D721Med (cell line): ENCODE results near the gene STARD3.

Experiments used
- DNase-seq: peaks from one replicate; pipeline ENCODE4 v3.0.0; 2011; ENCODE audit warnings: low spot score; ENCODE audit not compliant: insufficient read length
- FAIRE-seq: peaks from 2 replicates; lab custom pipeline; 2011; peaks lifted over from hg19 to GRCh38; lab: Jason Lieb, UNC
- TF ChIP-seq, protein P1 (sequence below): IDR thresholded peaks from 2 replicates; pipeline ENCODE4 v1.5.1; 2012; ENCODE audit warnings: mild to moderate bottlenecking, control low read depth; ENCODE audit not compliant: insufficient read depth; ENCODE audit errors: missing control alignments

Gene STARD3

DNA sequence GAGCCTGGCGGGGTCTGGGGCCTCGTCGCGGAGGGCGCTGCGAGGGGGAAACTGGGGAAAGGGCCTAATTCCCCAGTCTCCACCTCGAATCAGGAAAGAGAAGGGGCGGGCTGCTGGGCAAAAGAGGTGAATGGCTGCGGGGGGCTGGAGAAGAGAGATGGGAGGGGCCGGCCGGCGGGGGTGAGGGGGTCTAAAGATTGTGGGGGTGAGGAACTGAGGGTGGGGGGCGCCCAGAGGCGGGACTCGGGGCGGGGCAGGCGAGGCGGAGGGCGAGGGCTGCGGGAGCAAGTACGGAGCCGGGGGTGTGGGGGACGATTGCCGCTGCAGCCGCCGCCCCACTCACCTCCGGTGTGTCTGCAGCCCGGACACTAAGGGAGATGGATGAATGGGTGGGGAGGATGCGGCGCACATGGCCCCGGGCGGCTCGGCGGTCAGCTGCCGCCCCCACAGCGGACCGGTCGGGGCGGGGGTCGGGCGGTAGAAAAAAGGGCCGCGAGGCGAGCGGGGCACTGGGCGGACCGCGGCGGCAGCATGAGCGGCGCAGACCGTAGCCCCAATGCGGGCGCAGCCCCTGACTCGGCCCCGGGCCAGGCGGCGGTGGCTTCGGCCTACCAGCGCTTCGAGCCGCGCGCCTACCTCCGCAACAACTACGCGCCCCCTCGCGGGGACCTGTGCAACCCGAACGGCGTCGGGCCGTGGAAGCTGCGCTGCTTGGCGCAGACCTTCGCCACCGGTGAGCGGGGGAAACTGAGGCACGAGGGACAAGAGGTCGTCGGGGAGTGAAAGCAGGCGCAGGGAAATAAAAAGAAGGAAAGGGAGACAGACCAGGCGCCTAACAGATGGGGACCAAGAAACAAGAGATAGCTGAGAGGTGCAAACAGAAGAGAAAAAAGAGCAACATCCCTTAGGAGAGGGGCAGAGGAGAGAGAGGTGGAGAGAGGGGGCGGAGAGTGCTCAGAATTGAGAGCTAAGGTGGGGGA, 31.3 kb downstream of the STARD3 start, which contains the start of gene PNMT:
TSS of gene PNMT (plus strand) at position 509 of the 980 bp plus-strand sequence. CDS start at position 532, 23 bp downstream.
- FAIRE-seq (no peak), DNase-seq (no peak)
- TF ChIP-seq, protein P1, sequence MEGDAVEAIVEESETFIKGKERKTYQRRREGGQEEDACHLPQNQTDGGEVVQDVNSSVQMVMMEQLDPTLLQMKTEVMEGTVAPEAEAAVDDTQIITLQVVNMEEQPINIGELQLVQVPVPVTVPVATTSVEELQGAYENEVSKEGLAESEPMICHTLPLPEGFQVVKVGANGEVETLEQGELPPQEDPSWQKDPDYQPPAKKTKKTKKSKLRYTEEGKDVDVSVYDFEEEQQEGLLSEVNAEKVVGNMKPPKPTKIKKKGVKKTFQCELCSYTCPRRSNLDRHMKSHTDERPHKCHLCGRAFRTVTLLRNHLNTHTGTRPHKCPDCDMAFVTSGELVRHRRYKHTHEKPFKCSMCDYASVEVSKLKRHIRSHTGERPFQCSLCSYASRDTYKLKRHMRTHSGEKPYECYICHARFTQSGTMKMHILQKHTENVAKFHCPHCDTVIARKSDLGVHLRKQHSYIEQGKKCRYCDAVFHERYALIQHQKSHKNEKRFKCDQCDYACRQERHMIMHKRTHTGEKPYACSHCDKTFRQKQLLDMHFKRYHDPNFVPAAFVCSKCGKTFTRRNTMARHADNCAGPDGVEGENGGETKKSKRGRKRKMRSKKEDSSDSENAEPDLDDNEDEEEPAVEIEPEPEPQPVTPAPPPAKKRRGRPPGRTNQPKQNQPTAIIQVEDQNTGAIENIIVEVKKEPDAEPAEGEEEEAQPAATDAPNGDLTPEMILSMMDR, result peak; percentile 62

DNA sequence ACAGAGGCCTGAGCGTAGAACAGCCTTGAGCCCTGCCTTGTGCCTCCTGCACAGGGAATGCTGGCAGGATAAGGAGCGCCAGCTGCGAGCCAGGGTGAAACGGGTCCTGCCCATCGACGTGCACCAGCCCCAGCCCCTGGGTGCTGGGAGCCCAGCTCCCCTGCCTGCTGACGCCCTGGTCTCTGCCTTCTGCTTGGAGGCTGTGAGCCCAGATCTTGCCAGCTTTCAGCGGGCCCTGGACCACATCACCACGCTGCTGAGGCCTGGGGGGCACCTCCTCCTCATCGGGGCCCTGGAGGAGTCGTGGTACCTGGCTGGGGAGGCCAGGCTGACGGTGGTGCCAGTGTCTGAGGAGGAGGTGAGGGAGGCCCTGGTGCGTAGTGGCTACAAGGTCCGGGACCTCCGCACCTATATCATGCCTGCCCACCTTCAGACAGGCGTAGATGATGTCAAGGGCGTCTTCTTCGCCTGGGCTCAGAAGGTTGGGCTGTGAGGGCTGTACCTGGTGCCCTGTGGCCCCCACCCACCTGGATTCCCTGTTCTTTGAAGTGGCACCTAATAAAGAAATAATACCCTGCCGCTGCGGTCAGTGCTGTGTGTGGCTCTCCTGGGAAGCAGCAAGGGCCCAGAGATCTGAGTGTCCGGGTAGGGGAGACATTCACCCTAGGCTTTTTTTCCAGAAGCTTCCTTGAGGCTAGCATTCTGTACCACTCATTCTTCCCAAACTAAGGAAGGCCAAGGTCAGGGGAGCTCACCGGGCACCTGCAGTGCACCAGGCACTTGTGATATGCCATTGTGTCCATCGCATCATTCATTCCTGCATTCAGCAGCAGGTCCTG, 33.2 kb downstream of the STARD3 start:
- DNase-seq (no peak), FAIRE-seq (no peak)
- TF ChIP-seq, protein P1, result no peak

DNA sequence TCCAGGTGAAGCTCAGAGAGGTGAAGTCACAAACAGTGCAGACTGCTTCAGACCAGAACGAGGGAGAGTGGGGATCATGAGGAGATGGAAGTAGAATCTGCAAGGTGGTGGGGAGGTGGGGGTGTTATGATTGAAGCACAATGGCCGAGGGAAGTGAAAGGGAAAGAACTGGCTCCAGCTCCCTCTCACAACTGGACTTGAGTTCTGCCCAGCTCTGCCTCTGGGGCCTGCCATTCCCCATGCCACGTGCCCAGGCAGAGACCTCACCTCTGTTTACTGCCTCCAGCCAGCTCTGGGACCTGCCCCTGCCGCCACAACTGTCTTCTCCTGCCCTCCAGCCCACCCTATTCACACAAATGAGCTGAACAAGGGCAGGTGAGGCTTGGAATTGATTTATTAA, 33.8 kb downstream of the STARD3 start:
- FAIRE-seq, result no peak
- TF ChIP-seq, protein P1, result no peak
- no peak for DNase-seq

DNA sequence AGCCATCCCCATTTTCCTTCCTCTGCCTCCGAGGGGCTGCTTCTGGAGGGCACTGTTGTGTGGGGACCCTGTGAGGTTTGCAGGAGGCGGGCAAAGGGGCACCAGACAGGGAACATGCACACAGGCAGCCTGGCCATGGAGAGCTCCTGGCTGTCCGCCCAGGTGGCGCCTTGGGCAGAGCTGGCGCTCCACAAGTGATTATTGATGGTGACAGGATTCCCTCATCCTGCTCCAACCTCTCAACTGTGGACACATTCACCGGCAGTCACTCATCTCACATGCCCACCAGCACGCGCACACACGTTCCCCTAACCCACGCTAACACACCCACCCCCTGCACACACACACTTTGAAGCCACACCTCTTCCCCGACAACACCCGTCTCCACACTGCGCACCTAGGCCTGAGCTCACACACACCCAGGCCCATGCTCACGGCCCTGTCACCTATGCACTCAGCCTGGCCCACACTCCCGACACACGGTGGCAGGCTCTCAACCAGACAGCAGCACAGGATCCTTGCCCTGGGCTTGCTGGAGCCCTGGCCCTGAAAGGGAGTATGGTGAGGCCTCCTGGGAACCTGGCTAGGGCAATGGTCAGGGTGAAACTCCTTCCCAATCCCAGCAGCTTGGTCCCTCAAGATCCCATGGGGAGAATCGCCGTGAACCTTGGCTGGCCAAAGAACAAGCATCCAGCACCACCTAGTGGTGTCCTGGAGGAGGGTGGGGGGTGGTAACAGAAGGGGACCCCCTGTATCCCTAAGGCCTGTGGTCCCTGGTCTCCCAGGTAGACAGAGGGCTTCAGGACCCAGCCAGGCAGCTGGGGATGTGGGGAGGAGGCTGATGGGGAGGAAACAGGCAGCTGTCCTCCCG, 34.9 kb downstream of the STARD3 start:
- FAIRE-seq (no peak), DNase-seq (peak; percentile 92)
- TF ChIP-seq, protein P1, result peak; percentile 76

DNA sequence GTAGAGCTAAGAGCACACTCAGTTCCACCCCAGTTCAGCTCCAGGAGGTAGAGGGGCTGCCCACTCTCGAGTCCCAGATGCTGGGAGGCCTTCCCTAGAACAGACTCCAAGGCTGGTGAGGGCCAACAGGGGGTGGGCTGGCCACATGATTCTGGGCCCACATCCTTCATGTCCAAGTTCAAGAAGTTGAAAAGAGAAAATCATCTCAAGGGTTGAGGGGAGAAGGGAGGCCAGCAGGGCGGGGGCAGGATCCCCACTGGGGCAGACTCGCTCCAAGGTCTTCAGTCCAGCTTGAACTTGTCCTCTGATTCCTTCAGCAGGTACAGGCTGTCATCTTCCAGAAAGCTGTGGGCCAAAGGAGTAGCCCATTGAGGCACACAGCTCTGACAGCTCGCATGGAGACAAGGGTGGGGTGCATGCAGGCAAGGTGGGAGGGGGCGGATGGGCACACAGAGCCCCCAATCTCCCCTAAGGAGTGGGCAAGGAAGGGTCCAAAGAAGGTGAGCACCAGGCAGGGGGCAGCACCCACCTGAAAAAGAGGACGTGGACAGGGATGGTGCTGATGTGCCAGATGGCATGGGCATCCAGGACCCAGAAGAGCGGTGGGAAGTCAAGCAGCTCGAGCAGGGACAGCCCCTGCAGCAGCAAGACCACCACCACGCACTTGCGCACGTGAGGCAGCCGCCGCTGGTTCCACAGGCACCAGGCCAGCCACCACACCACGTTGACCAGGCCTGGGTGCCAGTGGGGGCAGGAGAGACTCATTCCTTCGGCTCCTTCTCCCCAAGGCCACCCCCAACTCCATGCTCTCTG, 35.8 kb downstream of the STARD3 start:
- TF ChIP-seq, protein P1, result no peak
- FAIRE-seq, result no peak
- DNase-seq, result no peak
